SK-N-SH treated with all-trans-retinoic acid at 6 μM for 48 hours (cell line): ENCODE data around the gene TAF1A.

Experiments used
- ATAC-seq: fragments of 200-7000 bp; cut with Tn5 transposase; 3 replicates; pipeline ENCODE4 v1.9.1; 2020; ENCODE audit warnings: mild to moderate bottlenecking, moderate library complexity
- ARNTL ChIP-seq: fragments of 450-650 bp; formaldehyde crosslinking; IDR thresholded peaks from 2 replicates; pipeline ENCODE4 v1.5.0; 2020; ENCODE audit warnings: low read depth, mild to moderate bottlenecking, moderate library complexity, borderline replicate concordance
- BACH2 ChIP-seq: fragments of 250-450 bp; sonication (Bioruptor Pico); IDR thresholded peaks from 2 replicates; pipeline ENCODE4 v1.9.0; 2021; ENCODE audit warnings: mild to moderate bottlenecking, borderline replicate concordance
- CSDC2 ChIP-seq: fragments of 250-450 bp; sonication (Bioruptor Pico); IDR thresholded peaks from 2 replicates; pipeline ENCODE4 v1.5.0; 2020; ENCODE audit warnings: mild to moderate bottlenecking, moderate library complexity
- GLIS3 ChIP-seq: fragments of 250-450 bp; sonication (Bioruptor Pico); IDR thresholded peaks from 2 replicates; pipeline ENCODE4 v1.5.0; 2020; ENCODE audit warnings: mild to moderate bottlenecking, moderate library complexity
- ISL1 ChIP-seq: fragments of 250-450 bp; sonication (Bioruptor Pico); IDR thresholded peaks from 2 replicates; pipeline ENCODE4 v2.1.2; 2022; ENCODE audit warnings: mild to moderate bottlenecking, moderate library complexity
- OSR1 ChIP-seq: fragments of 250-450 bp; sonication (Bioruptor Pico); IDR thresholded peaks from 2 replicates; pipeline ENCODE4 v1.8.0; 2022; ENCODE audit warnings: moderate library complexity, mild to moderate bottlenecking, inconsistent platforms
- PPARA ChIP-seq: fragments of 250-450 bp; sonication (Bioruptor Pico); IDR thresholded peaks from 2 replicates; pipeline ENCODE4 v1.5.0; 2020; ENCODE audit warnings: mild to moderate bottlenecking, borderline replicate concordance
- RARB ChIP-seq: fragments of 250-450 bp; sonication (Bioruptor Pico); IDR thresholded peaks from 2 replicates; pipeline ENCODE4 v1.8.0; 2021; ENCODE audit warnings: mild to moderate bottlenecking, moderate library complexity
- SNAI2 ChIP-seq: fragments of 250-450 bp; sonication (Bioruptor Pico); IDR thresholded peaks from 2 replicates; pipeline ENCODE4 v1.5.0; 2020; ENCODE audit warnings: mild to moderate bottlenecking, moderate library complexity
- TOX ChIP-seq: fragments of 250-450 bp; sonication (Bioruptor Pico); IDR thresholded peaks from 2 replicates; pipeline ENCODE4 v1.8.0; 2021; ENCODE audit warnings: mild to moderate bottlenecking, moderate library complexity, borderline replicate concordance
- ZC3H10 ChIP-seq: fragments of 250-450 bp; sonication (Bioruptor Pico); IDR thresholded peaks from 2 replicates; pipeline ENCODE4 v1.5.1; 2021; ENCODE audit warnings: mild to moderate bottlenecking, moderate library complexity
- ZFP3 ChIP-seq: fragments of 250-450 bp; sonication (Bioruptor Pico); IDR thresholded peaks from 2 replicates; pipeline ENCODE4 v1.5.0; 2020; ENCODE audit warnings: mild to moderate bottlenecking, moderate library complexity
- ZFP30 ChIP-seq: fragments of 450-650 bp; formaldehyde crosslinking; IDR thresholded peaks from 2 replicates; pipeline ENCODE4 v1.5.0; 2022; ENCODE audit warnings: mild to moderate bottlenecking, moderate library complexity
- ZNF565 ChIP-seq: fragments of 450-650 bp; formaldehyde crosslinking; conservative IDR thresholded peaks from 2 replicates; pipeline ENCODE4 v1.5.0; 2020; ENCODE audit warnings: low read depth, mild to moderate bottlenecking, moderate library complexity
- ZNF70 ChIP-seq: fragments of 450-650 bp; formaldehyde crosslinking; IDR thresholded peaks from 2 replicates; pipeline ENCODE4 v1.5.0; 2020; ENCODE audit warnings: mild to moderate bottlenecking, moderate library complexity
- ZNF8 ChIP-seq: fragments of 450-650 bp; formaldehyde crosslinking; IDR thresholded peaks from 2 replicates; pipeline ENCODE4 v1.5.0; 2020; ENCODE audit warnings: mild to moderate bottlenecking, moderate library complexity
- TF ChIP-seq, protein P1 (sequence below): fragments of 250-450 bp; sonication (Bioruptor Pico); IDR thresholded peaks from 2 replicates; pipeline ENCODE4 v1.8.0; 2020; ENCODE audit warnings: mild to moderate bottlenecking, moderate library complexity, borderline replicate concordance
- TF ChIP-seq, protein P2 (sequence below): fragments of 250-450 bp; sonication (Bioruptor Pico); IDR thresholded peaks from 2 replicates; pipeline ENCODE4 v1.5.1; 2020; ENCODE audit warnings: low read depth, mild to moderate bottlenecking, moderate library complexity
- TF ChIP-seq, protein P3 (sequence below): fragments of 250-450 bp; sonication (Bioruptor Pico); IDR thresholded peaks from 2 replicates; pipeline ENCODE4 v1.8.0; 2021; ENCODE audit warnings: low read depth, mild to moderate bottlenecking, moderate library complexity, borderline replicate concordance
- TF ChIP-seq, protein P4 (sequence below): fragments of 250-450 bp; sonication (Bioruptor Pico); IDR thresholded peaks from 2 replicates; pipeline ENCODE4 v1.5.0; 2020; ENCODE audit warnings: mild to moderate bottlenecking, moderate library complexity
- TF ChIP-seq, protein P5 (sequence below): fragments of 250-450 bp; sonication (Bioruptor Pico); IDR thresholded peaks from 2 replicates; pipeline ENCODE4 v1.5.1; 2021; ENCODE audit warnings: mild to moderate bottlenecking, moderate library complexity

TAF1A gene

DNA sequence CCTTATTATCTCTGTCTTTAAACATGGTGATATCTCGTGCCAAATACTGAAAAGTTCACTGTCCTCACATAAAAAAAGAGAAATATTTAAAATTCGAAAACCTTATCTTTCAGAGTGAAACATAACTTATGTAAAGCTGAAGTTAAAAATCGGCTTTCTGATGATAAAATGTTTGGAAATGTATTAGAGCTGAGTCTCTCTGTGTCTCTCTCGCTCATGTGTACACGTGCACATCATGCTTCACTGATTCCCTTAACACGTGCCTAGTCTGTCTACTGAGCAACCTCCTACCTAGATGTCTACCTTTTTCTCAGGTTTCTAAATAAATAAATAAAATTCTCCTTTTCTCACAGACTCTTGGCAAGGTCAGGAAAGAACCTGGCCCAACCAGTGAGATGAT, 58.9 kb downstream of the TAF1A start:
- TF ChIP-seq ZFP30 (CRISPR knock-in tag) = no peak
- TF ChIP-seq GLIS3 (CRISPR knock-in tag) = no peak
- no peak for TF ChIP-seq CSDC2
- TF ChIP-seq SNAI2 = no peak
- TF ChIP-seq, protein P1, sequence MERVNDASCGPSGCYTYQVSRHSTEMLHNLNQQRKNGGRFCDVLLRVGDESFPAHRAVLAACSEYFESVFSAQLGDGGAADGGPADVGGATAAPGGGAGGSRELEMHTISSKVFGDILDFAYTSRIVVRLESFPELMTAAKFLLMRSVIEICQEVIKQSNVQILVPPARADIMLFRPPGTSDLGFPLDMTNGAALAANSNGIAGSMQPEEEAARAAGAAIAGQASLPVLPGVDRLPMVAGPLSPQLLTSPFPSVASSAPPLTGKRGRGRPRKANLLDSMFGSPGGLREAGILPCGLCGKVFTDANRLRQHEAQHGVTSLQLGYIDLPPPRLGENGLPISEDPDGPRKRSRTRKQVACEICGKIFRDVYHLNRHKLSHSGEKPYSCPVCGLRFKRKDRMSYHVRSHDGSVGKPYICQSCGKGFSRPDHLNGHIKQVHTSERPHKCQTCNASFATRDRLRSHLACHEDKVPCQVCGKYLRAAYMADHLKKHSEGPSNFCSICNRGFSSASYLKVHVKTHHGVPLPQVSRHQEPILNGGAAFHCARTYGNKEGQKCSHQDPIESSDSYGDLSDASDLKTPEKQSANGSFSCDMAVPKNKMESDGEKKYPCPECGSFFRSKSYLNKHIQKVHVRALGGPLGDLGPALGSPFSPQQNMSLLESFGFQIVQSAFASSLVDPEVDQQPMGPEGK = no peak
- no peak for ATAC-seq

DNA sequence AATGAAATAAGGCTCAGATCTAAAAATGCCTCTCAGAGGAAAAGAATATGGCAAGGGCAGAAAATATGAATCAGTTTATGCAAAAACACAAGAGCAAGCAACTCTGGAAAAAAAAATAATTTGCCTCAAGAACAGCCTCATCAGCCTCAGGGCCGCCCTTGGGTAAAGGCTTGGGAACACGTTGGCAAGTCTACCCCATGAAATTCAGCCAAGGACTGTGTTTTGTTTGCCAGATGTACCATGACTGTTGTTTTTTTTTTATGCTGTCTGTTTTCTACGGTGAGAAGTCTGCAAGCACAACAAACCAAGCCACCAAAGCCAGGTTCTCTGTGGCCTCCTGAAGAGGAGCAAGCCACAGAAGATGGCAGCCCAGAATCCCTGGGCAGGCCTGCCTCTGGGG, 59.8 kb downstream of the TAF1A start:
- TF ChIP-seq, protein P2, sequence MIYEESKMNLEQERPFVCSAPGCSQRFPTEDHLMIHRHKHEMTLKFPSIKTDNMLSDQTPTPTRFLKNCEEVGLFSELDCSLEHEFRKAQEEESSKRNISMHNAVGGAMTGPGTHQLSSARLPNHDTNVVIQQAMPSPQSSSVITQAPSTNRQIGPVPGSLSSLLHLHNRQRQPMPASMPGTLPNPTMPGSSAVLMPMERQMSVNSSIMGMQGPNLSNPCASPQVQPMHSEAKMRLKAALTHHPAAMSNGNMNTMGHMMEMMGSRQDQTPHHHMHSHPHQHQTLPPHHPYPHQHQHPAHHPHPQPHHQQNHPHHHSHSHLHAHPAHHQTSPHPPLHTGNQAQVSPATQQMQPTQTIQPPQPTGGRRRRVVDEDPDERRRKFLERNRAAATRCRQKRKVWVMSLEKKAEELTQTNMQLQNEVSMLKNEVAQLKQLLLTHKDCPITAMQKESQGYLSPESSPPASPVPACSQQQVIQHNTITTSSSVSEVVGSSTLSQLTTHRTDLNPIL = no peak
- TF ChIP-seq ZC3H10 (CRISPR knock-in tag) = no peak
- no peak for TF ChIP-seq RARB (CRISPR knock-in tag)
- no peak for TF ChIP-seq TOX (CRISPR knock-in tag)
- no peak for TF ChIP-seq ISL1 (CRISPR knock-in tag)
- TF ChIP-seq, protein P3, sequence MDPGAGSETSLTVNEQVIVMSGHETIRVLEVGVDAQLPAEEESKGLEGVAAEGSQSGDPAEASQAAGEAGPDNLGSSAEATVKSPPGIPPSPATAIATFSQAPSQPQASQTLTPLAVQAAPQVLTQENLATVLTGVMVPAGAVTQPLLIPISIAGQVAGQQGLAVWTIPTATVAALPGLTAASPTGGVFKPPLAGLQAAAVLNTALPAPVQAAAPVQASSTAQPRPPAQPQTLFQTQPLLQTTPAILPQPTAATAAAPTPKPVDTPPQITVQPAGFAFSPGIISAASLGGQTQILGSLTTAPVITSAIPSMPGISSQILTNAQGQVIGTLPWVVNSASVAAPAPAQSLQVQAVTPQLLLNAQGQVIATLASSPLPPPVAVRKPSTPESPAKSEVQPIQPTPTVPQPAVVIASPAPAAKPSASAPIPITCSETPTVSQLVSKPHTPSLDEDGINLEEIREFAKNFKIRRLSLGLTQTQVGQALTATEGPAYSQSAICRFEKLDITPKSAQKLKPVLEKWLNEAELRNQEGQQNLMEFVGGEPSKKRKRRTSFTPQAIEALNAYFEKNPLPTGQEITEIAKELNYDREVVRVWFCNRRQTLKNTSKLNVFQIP (CRISPR knock-in tag) = no peak
- TF ChIP-seq ZNF8 = no peak
- no peak for TF ChIP-seq CSDC2
- TF ChIP-seq, protein P4, sequence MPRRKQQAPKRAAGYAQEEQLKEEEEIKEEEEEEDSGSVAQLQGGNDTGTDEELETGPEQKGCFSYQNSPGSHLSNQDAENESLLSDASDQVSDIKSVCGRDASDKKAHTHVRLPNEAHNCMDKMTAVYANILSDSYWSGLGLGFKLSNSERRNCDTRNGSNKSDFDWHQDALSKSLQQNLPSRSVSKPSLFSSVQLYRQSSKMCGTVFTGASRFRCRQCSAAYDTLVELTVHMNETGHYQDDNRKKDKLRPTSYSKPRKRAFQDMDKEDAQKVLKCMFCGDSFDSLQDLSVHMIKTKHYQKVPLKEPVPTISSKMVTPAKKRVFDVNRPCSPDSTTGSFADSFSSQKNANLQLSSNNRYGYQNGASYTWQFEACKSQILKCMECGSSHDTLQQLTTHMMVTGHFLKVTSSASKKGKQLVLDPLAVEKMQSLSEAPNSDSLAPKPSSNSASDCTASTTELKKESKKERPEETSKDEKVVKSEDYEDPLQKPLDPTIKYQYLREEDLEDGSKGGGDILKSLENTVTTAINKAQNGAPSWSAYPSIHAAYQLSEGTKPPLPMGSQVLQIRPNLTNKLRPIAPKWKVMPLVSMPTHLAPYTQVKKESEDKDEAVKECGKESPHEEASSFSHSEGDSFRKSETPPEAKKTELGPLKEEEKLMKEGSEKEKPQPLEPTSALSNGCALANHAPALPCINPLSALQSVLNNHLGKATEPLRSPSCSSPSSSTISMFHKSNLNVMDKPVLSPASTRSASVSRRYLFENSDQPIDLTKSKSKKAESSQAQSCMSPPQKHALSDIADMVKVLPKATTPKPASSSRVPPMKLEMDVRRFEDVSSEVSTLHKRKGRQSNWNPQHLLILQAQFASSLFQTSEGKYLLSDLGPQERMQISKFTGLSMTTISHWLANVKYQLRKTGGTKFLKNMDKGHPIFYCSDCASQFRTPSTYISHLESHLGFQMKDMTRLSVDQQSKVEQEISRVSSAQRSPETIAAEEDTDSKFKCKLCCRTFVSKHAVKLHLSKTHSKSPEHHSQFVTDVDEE (CRISPR knock-in tag) = no peak
- TF ChIP-seq OSR1 = no peak
- TF ChIP-seq ZFP3 (CRISPR knock-in tag) = no peak
- no peak for TF ChIP-seq PPARA (CRISPR knock-in tag)
- no peak for TF ChIP-seq SNAI2
- TF ChIP-seq, protein P5, sequence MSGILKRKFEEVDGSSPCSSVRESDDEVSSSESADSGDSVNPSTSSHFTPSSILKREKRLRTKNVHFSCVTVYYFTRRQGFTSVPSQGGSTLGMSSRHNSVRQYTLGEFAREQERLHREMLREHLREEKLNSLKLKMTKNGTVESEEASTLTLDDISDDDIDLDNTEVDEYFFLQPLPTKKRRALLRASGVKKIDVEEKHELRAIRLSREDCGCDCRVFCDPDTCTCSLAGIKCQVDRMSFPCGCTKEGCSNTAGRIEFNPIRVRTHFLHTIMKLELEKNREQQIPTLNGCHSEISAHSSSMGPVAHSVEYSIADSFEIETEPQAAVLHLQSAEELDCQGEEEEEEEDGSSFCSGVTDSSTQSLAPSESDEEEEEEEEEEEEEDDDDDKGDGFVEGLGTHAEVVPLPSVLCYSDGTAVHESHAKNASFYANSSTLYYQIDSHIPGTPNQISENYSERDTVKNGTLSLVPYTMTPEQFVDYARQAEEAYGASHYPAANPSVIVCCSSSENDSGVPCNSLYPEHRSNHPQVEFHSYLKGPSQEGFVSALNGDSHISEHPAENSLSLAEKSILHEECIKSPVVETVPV (CRISPR knock-in tag) = no peak
- no peak for ATAC-seq

DNA sequence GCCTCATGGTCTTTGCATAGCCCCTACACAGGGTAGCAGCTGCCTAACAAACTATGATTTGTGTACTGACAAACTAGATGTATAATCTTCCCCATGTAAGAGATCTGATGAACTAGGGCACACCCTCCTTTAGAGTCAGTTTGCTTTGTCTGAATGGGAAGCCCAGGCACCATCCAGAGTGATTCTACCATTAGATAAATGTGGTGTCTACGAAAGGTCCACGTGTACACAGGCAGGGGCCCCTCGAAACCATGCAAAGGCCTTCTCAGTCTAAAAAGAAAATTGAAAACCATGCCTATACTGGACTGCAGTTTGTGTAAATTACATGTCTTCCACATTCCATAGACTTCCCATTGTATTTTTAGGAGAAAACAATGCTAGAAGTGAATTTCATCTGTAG, 60.6 kb downstream of the TAF1A start:
- ATAC-seq = no peak
- TF ChIP-seq ARNTL (CRISPR knock-in tag) (no peak), CSDC2 (no peak), BACH2 (CRISPR knock-in tag) (no peak), ZNF70 (CRISPR knock-in tag) (no peak), RARB (CRISPR knock-in tag) (no peak), ISL1 (CRISPR knock-in tag) (no peak), ZNF8 (no peak), ZFP3 (CRISPR knock-in tag) (no peak), ZNF565 (CRISPR knock-in tag) (no peak), GLIS3 (CRISPR knock-in tag) (no peak), ZFP30 (CRISPR knock-in tag) (no peak), TOX (CRISPR knock-in tag) (no peak)
- TF ChIP-seq, protein P3 (CRISPR knock-in tag) = no peak
- TF ChIP-seq, protein P2 = no peak
